Stimulated activated CD8-positive, alpha-beta memory T cell treated with anti-CD3 and anti-CD28 coated beads, Interleukin-7, amount 100 ng/mL, for 48 hours (primary cell): Measurements from ENCODE around the gene LINGO3.
"Not testable (repeated sequence)": the region's sequence is repeated elsewhere in the genome, so short reads cannot be mapped to it uniquely, and the experiment has no call there.

ENCODE experiments used
- DNase-seq, 2 donors: peaks; one replicate each; pipeline ENCODE4 v3.0.0-alpha.2; 2020; ENCODE audit warnings: low read depth in 1 of 2; ENCODE audit errors: extremely low read depth in 1 of 2

Gene LINGO3

DNA sequence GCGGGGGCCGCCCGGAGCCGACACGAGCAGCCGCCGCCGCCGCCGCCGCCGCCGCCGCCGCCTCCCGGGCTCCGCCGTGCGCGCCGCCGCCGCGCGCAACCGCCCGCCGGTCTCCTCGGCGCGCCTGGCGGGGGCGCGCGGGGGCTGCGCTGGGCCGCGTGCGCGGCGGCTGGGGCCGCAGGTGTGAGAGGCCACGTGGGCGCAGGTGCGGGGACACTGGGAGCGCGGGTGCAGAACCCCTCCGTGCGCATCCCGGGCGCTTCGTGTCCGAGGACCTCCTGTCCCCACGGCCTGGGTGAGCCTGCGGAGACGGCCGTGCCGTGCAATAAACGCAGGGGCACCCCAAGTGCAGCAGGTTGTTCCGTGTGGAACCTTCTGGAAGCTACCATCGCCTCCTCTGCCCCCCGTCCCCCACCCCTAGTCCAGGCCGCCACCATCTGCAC is at the start of gene LINGO3:
TSS of gene LINGO3 (minus strand) at position 41 of the 443 bp plus-strand sequence. CDS start 16,378 bp downstream, outside the sequence.
- DNase-seq = no peak

DNA sequence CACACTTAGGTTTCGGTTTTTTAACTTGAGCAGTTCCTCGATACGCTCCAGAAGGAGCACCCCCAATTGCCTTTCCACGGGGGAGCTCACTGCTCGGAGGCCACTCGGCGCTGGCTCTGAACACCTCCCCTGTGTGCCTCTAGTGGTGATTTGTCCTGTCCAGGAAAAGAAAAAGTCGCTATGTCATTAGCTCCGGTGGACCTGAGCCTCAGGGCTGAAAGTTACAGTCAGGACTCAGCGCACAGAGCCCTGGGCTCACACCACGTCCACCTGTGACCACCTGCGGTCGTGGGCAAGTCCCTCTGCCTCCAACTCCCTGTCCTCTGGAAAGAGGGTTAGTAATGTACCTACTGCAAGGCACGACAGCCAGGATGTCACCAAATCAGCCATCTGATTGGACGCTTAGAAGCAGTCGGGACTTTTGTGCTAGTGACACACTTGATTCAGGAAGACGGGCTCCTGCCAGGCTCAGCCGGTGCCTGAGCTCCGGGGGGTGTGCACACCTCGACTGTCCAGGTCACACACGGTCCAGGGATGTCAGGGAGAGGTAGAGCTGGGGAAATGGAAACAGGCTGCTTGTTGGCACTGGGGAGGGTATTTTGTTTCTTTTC is 48.2 kb upstream of the LINGO3 start:
- DNase-seq = no peak

DNA sequence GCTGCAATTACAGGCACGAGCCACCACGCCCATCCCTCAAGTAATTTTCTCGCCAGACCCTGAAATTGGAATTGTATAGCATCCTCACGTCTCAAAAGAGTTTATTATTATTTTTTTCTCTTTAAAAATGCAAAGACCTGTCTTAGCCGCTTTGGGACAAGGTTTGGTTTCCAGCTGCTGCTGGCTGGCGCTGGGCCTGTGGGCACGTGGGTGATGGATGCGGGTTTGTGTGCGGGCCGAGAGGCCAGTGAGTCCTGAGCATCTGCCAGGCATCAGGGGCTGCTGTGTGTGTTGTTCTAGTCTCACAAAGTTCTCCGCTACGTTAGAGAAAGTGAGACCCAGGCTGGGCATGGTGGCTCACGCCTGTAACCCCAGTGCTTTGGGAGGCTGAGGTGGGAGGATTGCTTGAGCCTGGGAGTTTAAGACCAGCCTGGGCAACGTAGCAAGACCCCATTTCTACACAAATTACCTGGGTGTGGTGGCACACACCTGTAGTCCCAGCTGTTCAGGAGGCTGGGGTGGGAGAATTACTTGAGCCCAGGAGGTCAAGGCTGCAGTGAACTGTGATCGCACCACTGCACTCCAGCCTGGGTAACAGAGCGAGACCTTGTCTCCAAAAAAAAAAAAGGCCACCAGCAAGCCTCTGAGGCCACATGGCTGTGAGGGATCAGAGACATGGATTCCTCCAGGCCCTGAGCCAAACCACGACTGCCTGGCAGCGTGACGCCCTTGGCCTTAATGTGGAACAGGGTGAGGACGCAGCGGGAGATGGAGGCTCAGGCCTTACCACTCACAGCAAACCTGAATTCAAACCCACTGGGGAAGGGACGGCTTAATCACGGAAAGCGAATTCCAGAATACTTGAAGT is 47.4 kb upstream of the LINGO3 start:
- no peak for DNase-seq

GRCh38 chr19:2354670-2355069 is 46.7 kb upstream of the LINGO3 start:
- no peak for DNase-seq

- DNase-seq = no peak
Measured at GRCh38 chr19:2353887-2354592, 46.1 kb upstream of the LINGO3 start.

DNA sequence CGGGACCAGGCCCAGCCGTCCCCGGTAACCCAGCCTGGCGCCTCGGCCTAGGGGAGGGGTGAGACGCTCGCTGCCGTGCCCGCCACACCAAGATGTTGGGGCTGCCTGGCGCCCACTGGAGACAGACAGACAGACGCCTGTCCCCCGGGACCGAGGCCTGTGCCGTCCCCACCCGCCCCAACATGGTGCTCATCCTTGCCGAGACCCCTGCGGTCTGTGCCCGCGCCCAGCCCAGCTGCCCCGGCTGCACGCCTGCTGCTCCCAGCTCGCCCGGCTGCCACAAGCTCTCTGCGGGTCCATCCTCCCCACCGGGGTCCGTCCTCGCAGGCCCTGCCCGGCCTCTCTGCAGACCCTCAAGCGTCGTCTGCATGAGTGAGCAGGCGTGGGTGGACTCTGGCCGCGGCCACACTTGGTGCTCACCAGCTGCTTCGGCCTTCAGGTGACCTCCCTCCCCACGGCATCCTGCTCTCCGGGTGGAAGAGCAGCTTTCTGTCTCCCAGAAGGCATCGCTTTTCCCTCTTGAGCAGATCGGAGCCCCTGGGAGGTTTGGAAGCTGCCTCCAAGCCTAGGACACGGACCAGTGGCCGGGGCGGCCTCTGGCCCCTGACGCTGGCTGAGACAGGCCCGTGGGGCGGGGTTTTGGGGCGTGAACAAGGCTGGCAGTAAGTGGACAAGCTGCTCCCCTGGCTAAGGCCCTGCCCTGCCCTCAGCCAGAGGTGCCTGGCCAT is 45.4 kb upstream of the LINGO3 start:
- no peak for DNase-seq

GRCh38 chr19:2352121-2352520 is 44.2 kb upstream of the LINGO3 start:
- DNase-seq = no peak

- no peak for DNase-seq
Measured at GRCh38 chr19:2351591-2351990, 43.6 kb upstream of the LINGO3 start.

GRCh38 chr19:2350656-2351055 is 42.7 kb upstream of the LINGO3 start:
- DNase-seq = no peak

DNA sequence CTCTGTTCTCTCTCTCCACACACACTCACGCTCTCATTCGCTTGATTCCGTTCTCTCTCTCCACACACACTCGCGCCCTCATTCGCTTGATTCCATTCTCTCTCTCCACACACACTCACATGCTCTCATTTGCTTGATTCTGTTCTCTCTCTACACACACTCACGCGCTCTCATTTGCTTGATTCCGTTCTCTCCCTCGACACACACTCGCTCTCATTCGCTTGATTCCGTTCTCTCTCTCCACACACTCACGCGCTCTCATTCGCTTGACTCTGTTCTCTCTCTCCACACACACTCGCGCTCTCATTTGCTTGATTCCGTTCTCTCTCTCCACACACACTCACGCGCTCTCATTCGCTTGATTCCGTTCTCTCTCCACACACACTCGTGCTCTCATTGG is 41.9 kb upstream of the LINGO3 start:
- not testable (repeated sequence) for DNase-seq

DNA sequence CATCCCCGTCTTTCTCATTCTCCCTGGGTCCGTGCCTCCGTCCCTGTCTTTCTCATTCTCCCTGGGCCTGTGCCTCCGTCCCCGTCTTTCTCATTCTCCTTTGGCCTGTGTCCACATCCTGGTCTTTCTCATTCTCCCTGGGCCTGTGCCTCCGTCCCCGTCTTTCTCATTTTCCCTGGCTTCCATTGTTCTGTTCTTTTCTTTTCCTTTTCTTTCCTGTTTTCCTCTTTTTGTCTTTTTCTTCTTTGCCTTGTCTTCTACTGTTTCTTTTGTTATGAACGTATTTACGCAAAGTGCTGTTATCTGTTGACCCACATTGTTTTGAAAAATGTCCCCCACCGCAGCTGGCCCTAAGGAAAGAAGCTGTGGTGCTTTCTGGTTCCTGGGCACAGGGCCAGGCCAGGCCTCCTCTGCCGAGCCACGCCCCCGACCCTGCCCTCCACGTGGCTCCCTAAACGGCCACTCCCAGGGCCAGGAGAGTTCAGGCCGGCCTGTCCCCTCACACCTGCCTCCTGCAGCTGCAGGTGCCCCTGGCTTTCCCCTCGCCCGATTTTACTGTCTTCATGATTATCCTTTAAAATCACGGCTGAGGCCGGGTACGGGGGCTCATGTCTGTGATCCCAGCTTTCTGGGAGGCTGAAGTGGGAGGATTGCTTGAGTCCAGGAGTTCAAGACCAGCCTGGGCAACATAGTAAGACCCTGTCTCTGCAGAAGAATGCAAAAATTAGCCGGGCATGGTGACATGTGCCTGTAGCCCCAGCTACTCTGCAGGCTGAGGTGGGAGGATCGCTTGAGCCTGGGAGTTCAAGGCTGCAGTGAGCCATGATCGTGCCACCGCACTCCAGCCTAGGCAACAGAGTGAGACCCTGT is 38.1 kb upstream of the LINGO3 start:
- DNase-seq = no peak

DNA sequence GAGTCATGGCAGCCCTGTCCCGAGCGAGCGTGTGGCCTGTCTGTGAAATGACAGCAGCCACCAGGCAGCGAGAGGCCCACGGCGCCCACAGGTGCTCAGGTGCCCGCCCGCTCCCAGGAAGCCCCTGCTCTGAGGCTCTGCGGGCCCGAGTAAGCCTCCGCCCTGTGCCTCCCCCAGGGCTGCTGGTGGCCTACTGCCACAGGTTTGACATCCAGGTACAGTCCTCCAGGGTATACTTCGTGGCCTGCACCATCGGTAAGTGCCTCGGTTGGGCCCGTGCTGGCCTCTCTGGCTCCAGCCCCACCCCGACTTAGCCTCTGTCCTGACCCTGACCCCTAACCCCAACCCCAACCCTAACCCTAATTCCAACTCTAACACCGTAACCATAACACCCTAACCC is 37.1 kb upstream of the LINGO3 start:
- DNase-seq = no peak

DNA sequence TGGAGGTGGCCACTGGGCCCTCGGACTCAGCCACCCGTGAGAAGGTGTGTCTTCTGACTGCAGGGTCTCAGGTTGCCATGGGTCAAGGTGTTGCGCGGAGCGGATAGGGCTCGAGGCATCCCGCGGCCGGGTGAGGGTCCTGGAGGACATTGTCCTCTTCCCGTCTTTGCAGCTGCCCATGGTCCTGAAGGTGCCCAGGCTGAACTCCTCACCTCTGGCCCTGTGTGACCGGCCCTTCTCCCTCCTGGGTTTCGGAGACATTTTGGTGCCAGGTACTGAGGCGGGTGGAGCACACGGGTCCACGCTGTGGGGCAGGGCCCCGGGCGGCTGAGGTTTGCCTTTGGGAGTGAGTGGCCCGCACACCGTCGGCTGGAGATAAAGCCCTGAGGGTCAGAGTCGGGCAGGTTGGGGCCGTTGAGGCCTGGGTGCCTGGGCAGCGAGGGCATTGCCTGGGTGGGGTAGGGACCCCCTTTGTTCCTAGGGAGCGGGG is 36.5 kb upstream of the LINGO3 start:
- DNase-seq = no peak

DNA sequence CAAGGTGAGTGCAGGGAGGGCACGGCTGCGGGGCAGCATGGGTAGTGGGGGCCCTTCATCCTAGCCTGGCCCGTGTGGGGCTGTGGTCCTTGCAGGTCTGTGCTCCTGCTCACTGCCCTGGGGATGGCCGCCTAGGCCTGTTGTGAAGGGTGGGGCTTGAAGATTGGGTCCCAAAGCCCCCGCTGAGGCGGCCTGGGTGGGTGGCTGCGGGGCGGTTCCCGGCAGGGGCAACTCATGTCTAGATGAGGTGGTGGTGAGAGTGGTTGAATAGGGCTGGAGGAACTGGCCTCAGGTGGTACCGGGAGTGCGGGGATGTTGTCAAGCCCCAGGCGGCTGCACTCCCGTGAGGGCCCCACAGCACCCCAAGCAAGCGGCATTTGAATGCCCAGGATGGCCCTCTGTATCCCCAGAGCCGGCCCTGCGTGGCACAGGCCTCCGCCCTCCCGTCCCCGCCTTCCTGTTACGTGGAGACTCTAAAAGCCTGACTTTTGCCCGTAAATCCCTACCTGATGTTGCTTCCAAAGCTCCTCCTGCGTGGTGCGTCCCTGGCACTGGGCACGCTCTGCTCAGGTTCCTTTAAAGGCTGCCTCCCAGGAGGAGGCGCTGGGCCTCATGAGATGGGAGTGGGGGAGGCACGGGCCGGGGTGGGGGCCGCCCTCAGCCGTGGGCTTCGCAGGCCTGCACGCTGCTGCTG is 35.5 kb upstream of the LINGO3 start:
- no peak for DNase-seq

DNA sequence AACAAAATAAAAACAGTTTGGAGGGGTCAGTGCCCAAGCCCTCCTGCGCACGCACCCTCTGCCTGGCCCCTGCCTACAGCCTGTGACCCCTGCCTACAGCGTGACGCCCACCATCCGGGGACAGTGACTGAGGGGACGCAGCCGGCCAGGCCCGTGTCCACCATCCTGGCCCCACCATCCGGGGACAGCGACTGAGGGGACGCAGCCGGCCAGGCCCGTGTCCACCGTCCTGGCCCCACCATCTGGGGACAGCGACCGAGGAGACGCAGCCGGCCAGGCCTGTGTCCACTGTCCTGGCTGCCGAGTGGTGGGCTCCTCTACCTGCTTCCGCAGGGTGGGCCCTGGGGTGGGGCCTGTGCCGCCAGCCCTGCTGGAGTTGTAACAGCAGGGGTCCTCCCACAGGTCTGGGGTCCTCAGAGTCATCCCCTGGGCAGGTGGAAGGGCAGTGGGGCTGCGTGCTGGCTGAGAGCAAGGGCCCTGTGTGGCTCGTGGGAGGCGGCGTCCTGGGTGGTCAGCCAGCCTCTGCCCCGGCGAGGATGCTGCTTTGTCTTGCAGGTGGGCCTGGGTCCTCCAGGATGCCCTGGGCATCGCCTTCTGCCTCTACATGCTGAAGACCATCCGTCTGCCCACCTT is 34.8 kb upstream of the LINGO3 start:
- no peak for DNase-seq

DNA sequence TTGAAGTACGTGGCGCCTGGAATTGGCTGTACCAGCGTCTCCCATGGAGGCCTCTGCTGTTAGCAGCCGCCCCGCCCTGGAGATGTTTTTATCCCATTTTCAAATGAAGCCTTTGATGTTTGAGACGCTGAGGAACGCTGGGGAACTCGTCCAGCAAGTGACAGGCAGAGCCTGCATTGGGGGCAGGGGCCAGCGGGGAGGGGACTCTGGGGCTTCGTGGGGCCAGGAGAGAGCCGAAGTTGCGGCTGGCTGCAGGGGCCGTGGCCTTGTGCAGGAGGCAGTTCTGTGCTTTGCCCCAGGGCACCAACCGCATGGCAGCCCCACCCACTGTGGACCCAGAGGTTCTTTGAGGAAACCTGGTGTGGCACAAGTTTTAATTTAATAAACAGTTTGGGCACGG is 34.0 kb upstream of the LINGO3 start:
- DNase-seq = no peak

DNA sequence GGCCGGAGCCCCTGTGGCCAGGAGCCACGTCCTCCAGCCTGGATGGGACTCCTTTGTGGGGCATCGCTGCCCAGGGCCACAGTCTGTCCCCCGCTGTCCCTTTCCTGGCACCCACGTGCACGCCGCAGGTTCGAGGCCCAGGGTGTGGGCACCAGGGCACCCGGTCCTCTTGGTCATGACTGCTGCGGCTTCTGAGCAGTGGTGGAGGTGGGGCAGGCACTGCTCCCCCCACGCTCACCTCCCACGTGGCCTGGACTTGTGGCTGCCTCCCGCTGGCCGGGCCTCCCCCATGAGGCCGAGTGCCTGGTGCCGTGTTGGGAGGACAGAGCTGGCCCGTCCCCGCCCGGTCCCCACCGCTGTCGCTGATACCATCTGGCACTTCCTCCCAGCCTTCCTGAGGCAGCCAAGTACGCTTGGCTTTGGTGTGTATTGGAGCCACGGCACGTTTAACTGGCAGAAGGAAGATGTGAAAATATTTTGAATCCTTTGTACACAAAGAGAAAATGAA is 33.3 kb upstream of the LINGO3 start:
- no peak for DNase-seq

GRCh38 chr19:2340496-2341243 is 32.7 kb upstream of the LINGO3 start:
- no peak for DNase-seq
